Myocyte (in vitro differentiated cells): Measurements from ENCODE around the gene CEBPE. TPM values are rescaled to one million over a fixed set of nuclear protein-coding genes. Genes with fewer than 3 reads are reported as not detected.
A peak's percentile ranks its signal among the peaks of the same experiment; 100 is the strongest.

Experiments
- DNase-seq: peaks from one replicate; pipeline ENCODE4 v3.0.0-alpha.2; 2012; ENCODE audit warnings: low read depth
- total RNA-seq: library from RNA; depleted of rRNA; stranded (reverse); fragments of >200 nt; gene quantifications from 2 replicates; pipeline ENCODE4 v1.2.3, GENCODE V29; 2014

The CEBPE gene
- total RNA-seq, 1 donor from 2014 or later: not detected

DNA sequence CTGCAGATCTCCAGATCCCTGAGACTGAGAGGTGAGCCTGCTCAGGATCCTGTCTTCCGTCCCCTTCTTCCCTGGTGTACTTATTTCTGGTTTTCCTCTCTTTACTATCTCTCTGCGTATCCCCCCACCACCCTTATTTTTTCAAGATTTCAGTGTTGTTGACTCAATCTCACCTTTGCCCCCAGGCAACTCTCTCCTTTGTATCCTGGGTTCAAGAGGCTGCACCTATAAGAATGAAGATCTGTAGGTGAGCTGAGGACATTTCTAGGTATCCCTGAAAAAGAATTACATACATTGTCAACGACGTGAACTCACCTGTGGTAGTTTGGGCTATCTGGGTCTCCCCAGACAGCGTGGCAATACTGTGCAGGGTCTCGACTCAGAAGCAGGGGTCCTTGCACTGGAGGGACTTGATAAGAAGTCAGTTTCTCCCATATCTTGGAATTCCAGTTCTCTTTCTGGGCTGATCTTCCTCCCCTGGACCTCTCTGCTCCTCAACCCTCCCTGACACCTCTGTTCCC, 14.9 kb downstream of the CEBPE start:
- no peak for DNase-seq

DNA sequence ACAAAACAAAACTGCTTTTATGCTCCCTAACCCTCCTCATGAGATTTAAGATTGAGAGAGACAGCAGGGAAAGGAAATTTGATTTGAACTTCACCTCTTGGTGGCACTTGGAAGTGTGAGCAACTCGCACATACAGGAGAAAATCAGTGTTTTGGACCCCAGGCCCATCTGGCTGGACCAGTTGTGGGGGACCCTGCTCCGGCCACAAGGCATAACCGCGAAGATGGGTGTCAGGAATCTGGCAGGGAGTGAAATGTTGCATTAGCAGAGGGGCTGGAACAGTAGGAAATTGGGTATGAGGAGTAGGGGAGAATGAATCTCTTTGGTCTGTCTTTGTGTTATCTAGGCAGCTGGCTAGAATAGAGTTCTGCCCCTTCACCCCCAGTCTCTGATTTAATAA, 15.5 kb downstream of the CEBPE start:
- DNase-seq: no peak

DNA sequence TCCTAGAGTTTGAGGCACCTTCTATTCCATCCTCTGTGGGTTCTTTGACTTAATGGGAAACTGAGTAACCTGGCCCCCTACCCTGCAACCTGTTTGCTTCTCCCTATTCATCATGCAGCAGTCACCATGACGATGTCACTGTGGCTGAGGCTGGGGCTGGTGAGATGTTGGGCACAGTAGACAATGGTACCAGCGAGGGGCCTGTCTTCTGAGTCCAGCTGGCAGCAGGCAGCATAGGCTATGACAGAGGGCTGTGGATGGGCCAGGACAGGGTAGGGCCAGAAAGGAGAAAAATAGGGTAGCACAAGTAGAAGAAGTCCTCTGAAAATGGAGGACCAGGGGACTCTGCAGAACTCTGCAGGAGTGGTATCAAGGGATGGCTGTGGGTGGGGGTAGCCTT, 16.3 kb downstream of the CEBPE start:
- DNase-seq: no peak

DNA sequence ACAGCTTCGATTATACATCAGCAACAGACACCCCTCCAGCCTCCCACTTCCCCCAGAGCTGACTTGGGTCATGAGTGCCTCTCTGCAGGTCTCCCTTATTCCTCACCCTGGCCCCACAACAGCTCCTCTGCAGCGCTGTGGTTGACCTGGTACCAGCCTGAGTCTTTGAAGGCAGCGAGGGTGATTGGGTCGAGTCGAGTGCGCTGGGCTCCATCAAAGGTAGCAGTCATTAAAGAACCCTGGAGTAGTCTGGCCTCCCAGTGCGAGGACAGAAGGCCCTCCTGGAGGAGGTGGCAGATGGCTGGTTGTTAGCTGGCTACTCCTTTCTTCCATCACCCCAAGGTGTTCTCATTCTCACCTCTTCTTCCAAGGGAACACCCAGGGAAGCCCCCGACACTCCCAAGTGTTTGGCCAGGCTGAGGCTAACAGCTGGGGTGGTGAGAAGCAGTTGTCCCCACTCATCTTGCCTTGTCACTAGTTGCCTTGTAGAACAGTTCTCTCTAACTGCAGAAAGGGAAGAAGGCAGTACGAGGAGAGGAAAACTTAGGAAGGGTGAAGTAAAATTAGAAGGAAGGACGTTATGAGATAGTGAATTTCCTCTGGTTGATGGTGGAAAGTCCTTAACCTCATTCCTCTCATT, 16.9 kb downstream of the CEBPE start:
- peak; percentile 71 for DNase-seq

DNA sequence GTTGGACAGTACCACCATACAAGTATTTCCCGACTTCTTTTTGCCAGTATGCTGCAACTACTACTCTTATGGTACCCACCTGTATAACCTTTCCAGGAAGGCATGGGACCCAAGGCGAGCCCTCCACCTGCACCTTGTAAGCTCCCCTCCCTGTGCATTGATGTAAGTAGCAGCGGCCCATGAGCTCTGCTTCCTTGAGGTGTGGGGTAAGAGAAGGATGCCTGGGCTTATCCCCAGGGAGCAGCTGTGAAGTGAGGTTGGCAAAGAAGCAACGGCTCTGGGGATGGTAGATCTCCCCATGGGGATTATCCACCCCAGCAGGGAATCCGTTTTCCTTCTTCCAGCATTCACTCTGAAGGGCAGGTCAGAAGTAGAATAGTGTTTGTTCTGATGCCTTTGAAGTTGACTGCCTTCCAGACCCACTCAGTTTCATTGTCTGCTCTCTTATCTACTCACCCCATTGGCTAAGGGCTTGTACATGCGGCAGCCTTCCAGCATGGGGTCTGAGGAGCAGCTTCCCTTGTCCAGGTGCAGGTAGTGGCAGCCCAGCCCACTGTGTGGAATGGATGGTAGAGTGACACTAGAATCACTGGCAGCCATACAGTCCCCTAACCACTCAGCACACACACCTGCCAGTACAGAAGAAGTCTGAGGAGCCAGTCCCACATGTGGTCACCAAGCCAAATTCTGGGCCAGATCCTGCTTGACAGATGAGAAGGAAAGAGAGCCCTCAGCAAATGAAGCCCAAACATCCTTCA, 17.7 kb downstream of the CEBPE start:
- no peak for DNase-seq

DNA sequence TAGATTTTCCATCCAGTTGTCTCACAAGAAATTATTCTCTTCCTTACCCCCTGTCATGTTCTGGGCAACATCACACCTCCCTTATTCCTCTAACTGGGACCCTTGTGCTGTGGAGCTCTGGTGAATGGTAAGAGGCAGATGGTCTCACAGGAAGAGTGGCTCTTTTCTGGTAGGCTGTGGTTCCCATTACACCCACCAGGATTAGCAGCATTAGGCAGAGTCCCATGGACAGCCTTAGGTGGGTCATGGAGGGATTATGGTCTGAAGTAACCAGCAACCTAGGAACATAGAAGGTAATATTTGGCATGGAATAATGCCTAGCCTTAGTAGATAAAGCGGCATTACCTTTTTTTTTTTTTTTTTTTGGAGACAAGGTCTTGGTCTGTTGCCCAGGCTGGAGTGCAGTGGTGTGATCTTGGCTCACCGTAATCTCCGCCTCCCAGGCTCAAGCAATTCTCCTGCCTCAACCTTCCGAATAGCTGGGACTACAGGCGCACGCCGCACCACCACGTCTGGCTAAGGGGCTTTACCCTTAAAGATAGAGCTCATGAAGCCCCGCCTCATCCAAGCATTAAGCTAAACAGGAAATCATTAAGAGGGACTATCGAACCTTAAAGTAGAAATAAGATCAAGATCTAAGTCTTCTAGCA, 19.7 kb downstream of the CEBPE start:
- DNase-seq: no peak

DNA sequence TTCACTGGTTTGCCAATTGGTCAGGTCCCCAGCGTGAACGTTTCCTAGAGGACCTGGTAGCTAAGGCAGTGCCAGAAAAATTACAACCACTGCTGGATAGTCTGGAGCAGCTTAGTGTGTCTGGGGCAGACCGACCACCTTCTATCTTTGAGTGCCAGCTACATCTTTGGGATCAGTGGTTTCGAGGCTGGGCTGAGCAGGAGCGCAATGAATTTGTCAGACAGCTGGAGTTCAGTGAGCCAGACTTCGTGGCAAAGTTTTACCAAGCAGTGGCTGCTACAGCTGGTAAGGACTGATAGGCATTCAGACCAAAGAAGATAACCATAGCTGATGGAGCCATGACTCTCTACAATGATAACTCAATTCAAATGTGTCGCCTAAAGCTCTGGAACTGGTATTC, 21.3 kb downstream of the CEBPE start:
- DNase-seq: peak; percentile 87

DNA sequence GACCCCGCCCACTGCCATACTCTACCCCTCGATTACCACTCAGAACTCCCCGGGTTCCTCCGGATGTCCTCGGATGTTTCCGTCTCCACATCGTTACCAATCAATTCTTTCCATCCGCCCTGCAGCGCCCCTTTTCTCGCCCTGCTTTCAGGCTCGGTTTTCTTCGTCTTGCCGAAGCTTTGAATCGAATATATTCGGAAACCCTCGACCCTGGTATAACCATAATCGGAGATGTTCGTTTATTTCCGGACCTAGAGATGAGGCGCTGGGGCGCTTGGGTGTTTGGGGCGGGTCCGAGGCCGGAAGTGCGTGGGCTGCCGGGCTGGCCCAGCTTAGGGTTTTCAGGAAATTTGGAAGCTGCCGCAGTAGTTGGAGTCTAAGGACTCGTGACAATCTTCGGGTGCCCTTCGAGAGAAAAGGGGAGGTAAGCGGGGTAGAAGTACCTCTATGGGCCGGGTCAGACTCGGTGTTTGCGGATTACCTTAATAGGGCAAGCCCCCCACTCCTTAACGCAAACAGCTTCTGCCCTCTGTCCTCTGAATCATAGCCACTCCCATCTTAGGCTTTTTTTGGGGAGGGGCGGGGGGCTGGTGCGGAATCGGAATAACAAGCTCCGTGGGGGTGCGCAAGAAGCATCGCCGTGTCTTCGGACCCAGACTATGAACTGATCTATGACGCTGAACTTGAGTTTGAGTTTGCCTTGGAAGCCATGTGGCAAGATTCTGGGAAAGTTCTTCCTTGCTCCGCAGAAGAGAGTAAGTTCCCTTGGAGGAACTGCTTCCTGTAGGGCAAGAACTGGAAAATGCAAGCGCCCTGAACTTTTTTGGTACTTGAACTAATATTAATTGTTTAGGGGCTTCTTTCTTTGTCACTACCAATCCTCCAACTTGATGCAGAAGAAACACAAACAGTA, 23.6 kb downstream of the CEBPE start, which contains the start of gene C14orf119:
Gene C14orf119 (plus strand): TSS at position 310 of the 913 bp plus-strand sequence. CDS start 2,154 bp downstream, outside the sequence.
- DNase-seq: peak; percentile 100

DNA sequence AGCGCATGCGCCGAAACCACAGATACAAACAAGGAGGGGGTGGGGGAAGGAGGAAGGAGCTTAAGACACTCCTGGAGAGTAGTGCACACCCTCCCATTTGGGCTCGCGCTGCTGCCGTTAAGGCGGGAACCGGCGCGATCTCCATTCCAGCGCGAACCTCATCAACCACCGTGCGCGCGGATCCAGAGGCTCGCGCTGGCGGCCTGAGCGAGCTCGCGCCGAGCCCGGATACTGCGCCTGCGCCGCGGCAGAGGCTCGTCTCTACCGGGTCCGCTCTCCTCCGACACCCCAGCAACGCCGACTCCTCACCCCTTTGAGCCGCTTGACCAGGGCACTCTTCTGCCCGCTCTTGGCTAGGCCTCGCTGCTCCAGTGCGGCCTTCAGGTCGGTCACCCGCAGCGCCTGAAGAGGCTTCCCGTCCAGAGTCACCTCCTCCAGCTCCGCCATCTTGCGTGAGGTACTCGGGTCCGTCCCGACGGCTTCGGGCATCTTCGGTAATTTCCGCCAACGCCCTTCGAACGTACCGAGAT, 24.3 kb downstream of the CEBPE start, which contains the start of gene ACIN1:
Gene ACIN1 (minus strand): TSS at position 471 of the 530 bp plus-strand sequence. CDS start 24 bp downstream, at position 447.
- DNase-seq: peak; percentile 87

DNA sequence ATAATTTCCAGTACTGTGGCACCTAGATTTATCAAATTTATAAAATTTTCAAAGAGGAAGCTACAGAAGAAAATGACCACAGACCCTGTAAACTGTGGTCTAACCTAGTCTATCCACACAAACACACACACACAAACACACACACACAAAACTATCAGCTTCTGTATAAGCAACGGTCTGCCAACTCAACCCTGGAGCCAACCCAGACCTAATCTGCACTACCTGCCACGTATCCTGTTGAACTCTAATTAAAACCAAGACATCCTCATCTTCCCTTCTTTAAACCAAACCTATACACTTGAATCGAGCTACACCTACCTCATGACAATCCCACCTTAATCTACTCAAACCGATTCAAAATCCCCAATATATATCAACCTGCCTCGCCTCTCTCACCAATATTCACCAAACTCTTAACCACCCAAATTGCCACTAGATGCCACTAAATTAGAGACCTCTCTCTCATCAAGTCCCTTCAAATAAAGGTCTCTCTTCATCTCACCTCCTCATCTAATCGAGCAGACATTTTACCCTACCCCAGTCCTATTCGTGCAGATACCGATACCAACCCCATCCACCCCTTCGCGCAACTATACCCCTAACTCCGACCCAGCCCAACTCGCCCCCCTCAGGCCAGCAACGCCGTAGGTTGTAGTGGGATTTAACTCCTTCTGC, 24.9 kb downstream of the CEBPE start:
- DNase-seq: no peak

DNA sequence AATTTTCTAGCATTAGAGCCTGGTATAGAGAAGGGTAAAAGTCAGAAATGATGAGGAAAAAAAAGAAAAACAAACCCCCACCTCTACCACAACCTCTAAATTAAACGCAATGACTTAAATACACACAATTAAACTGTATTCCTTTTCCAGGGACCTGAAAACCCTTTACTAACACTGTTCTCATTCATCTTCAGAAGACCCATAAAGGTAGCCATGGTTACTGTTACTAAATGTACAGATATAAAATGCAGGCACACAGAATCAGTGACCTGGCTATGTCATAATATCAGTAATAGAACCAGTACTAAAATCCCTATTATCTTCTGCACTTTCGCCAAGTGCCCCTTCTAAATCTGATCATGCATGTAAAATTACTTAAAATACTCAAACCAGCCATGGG, 25.5 kb downstream of the CEBPE start:
- DNase-seq: no peak

DNA sequence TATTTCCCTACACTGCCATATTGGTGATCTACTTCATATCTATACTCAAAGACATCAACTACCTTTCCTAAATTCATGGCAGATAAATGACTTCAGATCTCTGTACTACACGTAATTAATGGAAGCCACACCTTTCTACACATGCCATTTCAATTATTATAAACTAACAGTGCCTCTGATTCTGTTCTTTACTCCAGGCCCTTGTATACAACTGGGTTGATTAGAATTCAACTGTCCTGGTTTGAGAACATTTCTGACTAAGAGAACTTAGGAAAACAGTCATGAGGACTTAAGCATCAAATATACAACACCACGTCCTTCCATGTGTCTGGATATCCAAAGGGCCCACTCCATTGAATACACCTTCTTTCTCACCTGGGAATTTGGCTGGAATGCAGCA, 26.0 kb downstream of the CEBPE start:
- DNase-seq: no peak

DNA sequence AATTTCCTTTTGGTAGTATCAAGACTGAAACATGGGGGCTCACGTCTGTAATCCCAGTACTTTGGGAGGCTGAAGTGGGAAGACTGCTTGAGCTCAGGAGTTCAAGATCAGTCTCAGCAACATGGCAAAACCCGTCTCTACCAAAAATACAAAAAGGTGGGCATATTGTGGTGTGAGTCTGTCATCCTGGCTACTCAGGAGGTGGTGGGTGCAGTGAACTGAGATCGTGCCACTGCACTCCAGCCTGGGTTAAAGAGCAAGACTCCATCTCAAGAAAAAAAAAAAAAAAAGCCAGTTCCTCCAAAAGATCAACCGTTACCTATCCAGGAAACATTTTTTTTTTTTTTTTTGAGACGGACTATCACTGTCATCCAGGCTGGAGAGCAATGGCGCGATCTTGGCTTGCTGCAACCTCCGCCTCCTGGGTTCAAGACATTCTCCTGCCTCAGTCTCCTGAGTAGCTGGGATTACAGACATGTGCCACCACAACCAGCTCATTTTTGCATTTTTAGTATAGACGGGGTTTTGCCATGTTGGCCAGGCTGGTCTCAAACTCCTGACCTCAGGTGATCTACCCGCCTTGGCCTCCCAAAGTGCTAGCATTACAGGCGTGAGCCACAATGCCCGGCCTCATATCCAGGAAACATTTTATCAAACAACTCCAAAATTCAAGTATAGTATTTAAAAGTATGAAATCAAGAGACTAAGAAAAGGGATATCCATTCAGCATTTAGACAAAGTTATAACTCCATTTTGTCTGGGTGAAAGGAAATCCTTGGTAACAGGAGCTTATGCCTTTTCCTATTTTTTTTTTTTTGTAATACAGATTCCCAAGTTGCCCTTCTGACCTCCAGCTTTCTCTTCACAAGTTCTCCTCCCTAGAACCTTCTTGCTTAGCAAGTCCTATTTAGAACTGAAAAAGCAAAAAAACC, 27.5 kb downstream of the CEBPE start:
- no peak for DNase-seq

DNA sequence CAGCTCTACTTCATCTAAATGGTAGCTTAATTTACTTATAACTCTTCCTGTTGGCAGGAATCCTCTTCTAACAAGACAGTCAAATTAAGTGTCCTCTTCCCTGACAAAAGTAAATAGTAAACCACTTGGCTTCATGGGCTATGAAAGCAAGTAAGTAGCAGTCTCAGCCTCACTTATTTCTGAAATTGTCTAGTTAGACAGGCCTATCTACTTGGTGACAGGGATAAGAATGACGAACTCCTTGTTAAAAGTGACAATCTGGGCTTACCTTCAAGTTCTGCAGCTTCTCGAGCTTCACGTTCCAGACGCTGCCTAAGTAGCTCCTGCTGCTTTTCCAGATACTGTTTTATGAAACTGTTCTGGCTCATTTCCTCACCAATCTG, 28.8 kb downstream of the CEBPE start:
- DNase-seq: no peak

DNA sequence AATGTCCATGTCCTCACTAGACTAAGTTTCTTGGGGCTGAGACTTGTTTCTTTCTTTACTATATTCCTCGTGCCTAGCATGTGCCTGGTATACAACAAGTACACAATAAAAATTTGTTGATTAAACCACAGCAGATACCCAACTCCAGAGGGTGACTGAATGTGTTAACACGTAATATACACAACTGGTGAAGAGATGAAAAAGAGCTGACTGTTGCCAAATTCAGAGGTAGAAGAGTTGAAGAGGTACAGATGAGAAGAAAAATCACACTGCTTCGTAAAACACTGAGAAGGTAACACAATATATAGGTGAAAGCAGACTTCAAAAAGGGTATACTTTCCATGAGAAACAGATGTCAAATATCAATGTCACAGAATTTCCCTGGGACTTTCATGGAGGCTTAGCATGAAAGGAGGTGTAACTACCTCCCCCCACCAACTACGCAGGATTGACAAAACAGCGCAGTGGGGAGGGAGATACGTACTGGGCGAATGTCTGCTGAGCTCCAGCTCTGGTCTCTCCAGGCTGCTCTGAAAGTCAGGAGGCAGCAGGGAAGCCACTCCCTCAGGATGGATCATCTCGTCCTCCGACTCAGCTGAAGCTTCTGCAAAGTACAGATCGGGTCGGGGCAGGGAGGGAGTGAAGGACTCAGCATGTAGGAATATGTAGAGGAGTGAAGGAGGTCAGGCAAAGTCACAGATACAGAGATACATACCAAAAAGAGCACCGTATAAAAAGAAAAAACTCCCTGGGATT, 29.4 kb downstream of the CEBPE start:
- no peak for DNase-seq

DNA sequence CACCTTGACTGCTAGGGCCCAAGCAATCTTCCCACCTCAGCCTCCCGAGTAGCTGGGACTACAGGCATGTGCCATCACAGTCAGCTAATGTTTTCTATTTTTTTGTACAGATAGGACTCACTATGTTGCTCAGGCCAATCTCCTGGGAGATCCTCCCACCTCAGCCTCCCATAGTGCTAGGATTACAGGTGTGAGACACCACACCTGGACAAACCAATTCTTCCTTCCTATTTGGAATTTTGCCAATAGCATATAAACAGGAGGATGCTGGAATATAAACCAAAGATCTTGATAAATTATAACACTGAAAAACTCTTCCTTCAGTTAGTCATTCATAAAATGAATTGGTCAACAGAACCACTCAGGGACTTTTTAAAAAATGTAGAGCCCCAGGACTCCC, 32.5 kb downstream of the CEBPE start:
- DNase-seq: no peak

DNA sequence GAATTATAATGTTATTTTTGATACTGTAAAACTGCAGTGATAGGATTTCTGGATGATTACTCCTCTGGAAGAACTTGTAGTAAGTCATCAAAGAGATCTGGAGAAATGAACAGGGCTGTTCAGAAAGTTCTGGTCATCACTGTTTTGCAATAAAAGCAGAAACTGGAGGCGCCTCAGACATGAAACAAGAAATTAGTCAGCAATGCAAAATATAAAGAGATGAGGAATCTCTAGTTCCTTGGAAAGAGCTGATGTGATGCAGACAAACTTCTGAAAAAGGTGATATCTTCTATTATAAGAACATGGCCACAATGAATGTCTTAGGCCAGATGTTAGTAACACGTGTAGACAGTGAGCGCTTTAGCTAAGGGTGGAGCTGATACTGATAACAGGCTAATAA, 33.6 kb downstream of the CEBPE start:
- no peak for DNase-seq

DNA sequence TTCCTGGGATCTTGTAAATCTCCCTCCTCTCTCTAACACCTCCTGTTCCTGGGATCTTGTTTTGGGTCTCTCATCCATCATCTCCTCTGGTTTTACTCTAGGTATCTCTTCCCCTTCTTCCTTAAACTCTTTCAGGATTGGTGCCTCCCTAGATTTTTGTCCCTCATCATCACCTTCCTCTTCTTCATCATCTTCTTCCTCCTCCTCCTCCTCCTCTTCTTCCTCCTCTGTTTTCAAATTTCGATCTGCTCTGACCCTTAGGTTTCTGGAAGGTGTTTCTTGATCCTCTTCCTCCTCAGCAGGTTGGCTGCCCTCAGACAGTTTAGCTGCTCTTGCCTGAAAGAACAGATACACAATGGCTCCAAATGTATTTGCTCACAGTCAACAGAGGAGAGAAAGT, 38.6 kb downstream of the CEBPE start:
- no peak for DNase-seq
